GM23338 (cell line): ENCODE measurements around the gene APBA1. TPM values are rescaled to one million over a fixed set of nuclear protein-coding genes. Genes with fewer than 3 reads are reported as not detected.

Experiments used
- ATAC-seq: fragments of 200-7000 bp; cut with Tn5 transposase; 3 replicates; pipeline ENCODE4 v1.9.1; 2020
- DNase-seq: peaks from one replicate; pipeline ENCODE4 v3.0.0-alpha.2; 2015; ENCODE audit warnings: low spot score
- H2AFZ ChIP-seq: fragments of 200-600 bp; sonication (generic); 2 replicates; pipeline ENCODE4 v1.8.0; 2016; ENCODE audit warnings: antibody characterized with exemption, mild to moderate bottlenecking, moderate library complexity
- H3F3A ChIP-seq: fragments of 200-600 bp; sonication (generic); replicated peaks from 2 replicates; pipeline ENCODE4 v1.8.0; 2017; ENCODE audit warnings: antibody characterized with exemption, mixed run types, low read depth
- H3K27ac ChIP-seq: fragments of 200-600 bp; sonication (generic); 2 replicates; pipeline ENCODE4 v1.6.1; 2016; ENCODE audit warnings: low read depth
- H3K27me3 ChIP-seq: fragments of 200-600 bp; sonication (generic); 2 replicates; pipeline ENCODE4 v1.8.0; 2016; ENCODE audit warnings: mild to moderate bottlenecking, mixed run types, moderate library complexity; ENCODE audit not compliant: insufficient read depth
- H3K36me3 ChIP-seq: fragments of 200-600 bp; sonication (generic); 2 replicates; pipeline ENCODE4 v1.8.0; 2016; ENCODE audit warnings: mild to moderate bottlenecking; ENCODE audit not compliant: insufficient read depth
- H3K4me1 ChIP-seq: fragments of 200-600 bp; sonication (generic); 2 replicates; pipeline ENCODE4 v1.8.0; 2016; ENCODE audit warnings: mild to moderate bottlenecking, moderate library complexity; ENCODE audit not compliant: insufficient read depth
- H3K4me2 ChIP-seq: fragments of 200-600 bp; sonication (generic); 2 replicates; pipeline ENCODE4 v1.7.1; 2017; ENCODE audit warnings: mixed run types
- H3K4me3 ChIP-seq: fragments of 200-600 bp; sonication (generic); 2 replicates; pipeline ENCODE4 v1.6.1; 2016; ENCODE audit warnings: mixed run types
- H3K79me2 ChIP-seq: fragments of 200-600 bp; sonication (generic); replicated peaks from 2 replicates; pipeline ENCODE4 v1.8.0; 2017; ENCODE audit warnings: mild to moderate bottlenecking; ENCODE audit not compliant: insufficient read depth
- H3K9me2 ChIP-seq: fragments of 200-600 bp; sonication (generic); 2 replicates; pipeline ENCODE4 v1.8.0; 2017; ENCODE audit not compliant: insufficient read depth
- H4K20me1 ChIP-seq: fragments of 200-600 bp; sonication (generic); replicated peaks from 2 replicates; pipeline ENCODE4 v1.8.0; 2017; ENCODE audit warnings: mild to moderate bottlenecking; ENCODE audit not compliant: insufficient read depth
- H3K27ac Mint-ChIP-seq: 2 replicates; pipeline ENCODE4 v1.8.0; 2020; ENCODE audit warnings: inconsistent platforms, mild to moderate bottlenecking, moderate library complexity, mixed read lengths
- H3K27me3 Mint-ChIP-seq: 3 replicates; pipeline ENCODE4 v1.8.0; 2022; ENCODE audit warnings: low read depth, mild to moderate bottlenecking, moderate library complexity, mixed read lengths, inconsistent platforms; ENCODE audit not compliant: insufficient read depth, poor library complexity
- H3K36me3 Mint-ChIP-seq: 3 replicates; pipeline ENCODE4 v1.8.0; 2021; ENCODE audit warnings: low read depth, mild to moderate bottlenecking, inconsistent platforms, moderate library complexity, mixed read lengths
- H3K4me1 Mint-ChIP-seq: 3 replicates; pipeline ENCODE4 v1.8.0; 2020; ENCODE audit warnings: mild to moderate bottlenecking, inconsistent platforms, mixed read lengths
- H3K4me3 Mint-ChIP-seq: 3 replicates; pipeline ENCODE4 v1.8.0; 2021; ENCODE audit warnings: moderate library complexity, mild to moderate bottlenecking, inconsistent platforms, mixed read lengths
- H3K9me3 Mint-ChIP-seq: 3 replicates; pipeline ENCODE4 v1.8.0; 2020; ENCODE audit warnings: moderate library complexity, mild to moderate bottlenecking, inconsistent platforms, mixed read lengths
- EZH2 ChIP-seq: fragments of 200-600 bp; sonication (generic); IDR thresholded peaks from one replicate; pipeline ENCODE4 v1.8.0; 2017; ENCODE audit warnings: antibody characterized with exemption, mild to moderate bottlenecking, low read depth; ENCODE audit not compliant: unreplicated experiment
- JUNB ChIP-seq: IDR thresholded peaks from one replicate; pipeline ENCODE4 v1.6.1; 2016; ENCODE audit warnings: antibody characterized with exemption; ENCODE audit not compliant: unreplicated experiment
- NANOG ChIP-seq: IDR thresholded peaks from 2 replicates; pipeline ENCODE4 v1.6.1; 2016; ENCODE audit warnings: antibody characterized with exemption, borderline replicate concordance
- POLR2AphosphoS5 ChIP-seq: IDR thresholded peaks from 2 replicates; pipeline ENCODE4 v1.6.1; 2016; ENCODE audit warnings: antibody characterized with exemption, low read depth
- ZNF114 ChIP-seq: fragments of 250-450 bp; sonication (Bioruptor Pico); IDR thresholded peaks from 2 replicates; pipeline ENCODE4 v1.5.0; 2020; ENCODE audit warnings: mild to moderate bottlenecking, moderate library complexity
- polyA plus RNA-seq: library from polyadenylated mRNA; unstranded; fragments of >200 nt; fragmentation: Nextera tagmentation; extraction: Ambion mirVana; gene quantifications from 2 replicates; pipeline ENCODE4 v1.2.1, GENCODE V29; 2016
- total RNA-seq: library from RNA; depleted of rRNA; stranded (reverse); fragments of >200 nt; shearing (Covaris generic); gene quantifications from 2 replicates; pipeline ENCODE4 v1.2.3, GENCODE V29; 2014
- TF ChIP-seq, protein P1 (sequence below): IDR thresholded peaks from 2 replicates; pipeline ENCODE4 v1.6.1; 2016; ENCODE audit warnings: antibody characterized with exemption
- TF ChIP-seq, protein P2 (sequence below): IDR thresholded peaks from one replicate; pipeline ENCODE4 v1.6.1; 2018; ENCODE audit warnings: antibody characterized with exemption; ENCODE audit not compliant: unreplicated experiment
- TF ChIP-seq, protein P3 (sequence below): fragments of 250-450 bp; sonication (Bioruptor Pico); IDR thresholded peaks from 2 replicates; pipeline ENCODE4 v1.5.0; 2020; ENCODE audit warnings: mild to moderate bottlenecking, moderate library complexity
- TF ChIP-seq, protein P4 (sequence below), 2 experiments: fragments of 200-600 bp in 1 of 2; sonication (generic) in 1 of 2; conservative IDR thresholded peaks; 2 replicates each; pipeline versions ENCODE4 v1.5.1 to v1.6.1; 2016 to 2017; ENCODE audit warnings: antibody characterized with exemption in 2 of 2, low read depth in 2 of 2, mild to moderate bottlenecking in 2 of 2, moderate library complexity in 1 of 2

APBA1 gene
- total and polyA plus RNA-seq, 2 experiments from 2014 or later = 0.26 to 1.0 TPM

DNA sequence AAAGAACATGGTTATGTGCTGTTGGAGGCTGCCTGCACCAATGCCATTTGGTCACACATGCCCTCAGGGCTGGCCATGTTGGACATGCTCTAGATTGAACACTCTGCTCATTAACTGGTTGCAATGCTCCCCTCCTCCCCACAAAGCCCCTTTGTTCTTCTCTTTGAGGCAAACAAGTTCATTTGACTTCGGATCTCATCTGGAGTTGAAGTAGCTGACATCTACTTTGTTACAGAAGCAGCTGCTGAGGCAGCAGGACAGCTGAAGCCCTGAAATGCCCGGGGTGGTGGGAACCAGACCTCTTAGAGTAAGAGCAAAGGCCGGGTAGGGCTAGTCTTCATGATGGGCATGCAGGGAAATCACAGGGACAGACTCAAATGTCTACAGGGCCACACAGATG is 123.5 kb downstream of the APBA1 start (continued):
- TF ChIP-seq EZH2 (no peak), JUNB (no peak), NANOG (no peak)
- TF ChIP-seq, protein P1, sequence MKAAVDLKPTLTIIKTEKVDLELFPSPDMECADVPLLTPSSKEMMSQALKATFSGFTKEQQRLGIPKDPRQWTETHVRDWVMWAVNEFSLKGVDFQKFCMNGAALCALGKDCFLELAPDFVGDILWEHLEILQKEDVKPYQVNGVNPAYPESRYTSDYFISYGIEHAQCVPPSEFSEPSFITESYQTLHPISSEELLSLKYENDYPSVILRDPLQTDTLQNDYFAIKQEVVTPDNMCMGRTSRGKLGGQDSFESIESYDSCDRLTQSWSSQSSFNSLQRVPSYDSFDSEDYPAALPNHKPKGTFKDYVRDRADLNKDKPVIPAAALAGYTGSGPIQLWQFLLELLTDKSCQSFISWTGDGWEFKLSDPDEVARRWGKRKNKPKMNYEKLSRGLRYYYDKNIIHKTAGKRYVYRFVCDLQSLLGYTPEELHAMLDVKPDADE = no peak

DNA sequence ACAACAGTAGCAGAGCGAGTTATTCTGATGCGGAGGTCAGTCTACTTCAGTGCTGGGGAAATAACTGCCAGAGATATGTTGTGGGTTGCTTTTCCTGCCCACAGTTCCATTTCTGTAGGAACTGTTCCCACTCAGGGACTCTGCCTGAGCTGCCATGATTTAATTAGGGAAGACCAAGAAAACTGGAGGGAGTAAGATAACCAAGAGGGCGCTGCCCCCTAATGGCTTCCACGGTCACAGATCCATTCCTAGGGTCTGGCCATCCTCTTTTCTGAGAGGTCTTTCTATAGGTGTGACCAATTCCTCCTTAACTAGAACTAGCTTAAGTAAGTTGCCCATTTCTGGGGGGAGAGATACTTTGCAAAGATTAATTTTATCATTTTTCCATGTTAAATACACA is 125.9 kb downstream of the APBA1 start:
- no peaks in the 10 kb centered on the region for H3F3A ChIP-seq
- H3K79me2 ChIP-seq = no peaks in the 10 kb centered on the region
- H3K4me3 Mint-ChIP-seq = no peak overlapping the region
- no peak overlapping the region for H3K27ac Mint-ChIP-seq
- H3K4me1 ChIP-seq = peaks cover 26% of the 10 kb centered on the region
- no peak overlapping the region for H2AFZ ChIP-seq
- H3K36me3 Mint-ChIP-seq = no peaks in the 10 kb centered on the region
- no peaks in the 10 kb centered on the region for H4K20me1 ChIP-seq
- no peaks in the 10 kb centered on the region for H3K27me3 Mint-ChIP-seq
- no peaks in the 10 kb centered on the region for H3K36me3 ChIP-seq
- TF ChIP-seq, protein P2, sequence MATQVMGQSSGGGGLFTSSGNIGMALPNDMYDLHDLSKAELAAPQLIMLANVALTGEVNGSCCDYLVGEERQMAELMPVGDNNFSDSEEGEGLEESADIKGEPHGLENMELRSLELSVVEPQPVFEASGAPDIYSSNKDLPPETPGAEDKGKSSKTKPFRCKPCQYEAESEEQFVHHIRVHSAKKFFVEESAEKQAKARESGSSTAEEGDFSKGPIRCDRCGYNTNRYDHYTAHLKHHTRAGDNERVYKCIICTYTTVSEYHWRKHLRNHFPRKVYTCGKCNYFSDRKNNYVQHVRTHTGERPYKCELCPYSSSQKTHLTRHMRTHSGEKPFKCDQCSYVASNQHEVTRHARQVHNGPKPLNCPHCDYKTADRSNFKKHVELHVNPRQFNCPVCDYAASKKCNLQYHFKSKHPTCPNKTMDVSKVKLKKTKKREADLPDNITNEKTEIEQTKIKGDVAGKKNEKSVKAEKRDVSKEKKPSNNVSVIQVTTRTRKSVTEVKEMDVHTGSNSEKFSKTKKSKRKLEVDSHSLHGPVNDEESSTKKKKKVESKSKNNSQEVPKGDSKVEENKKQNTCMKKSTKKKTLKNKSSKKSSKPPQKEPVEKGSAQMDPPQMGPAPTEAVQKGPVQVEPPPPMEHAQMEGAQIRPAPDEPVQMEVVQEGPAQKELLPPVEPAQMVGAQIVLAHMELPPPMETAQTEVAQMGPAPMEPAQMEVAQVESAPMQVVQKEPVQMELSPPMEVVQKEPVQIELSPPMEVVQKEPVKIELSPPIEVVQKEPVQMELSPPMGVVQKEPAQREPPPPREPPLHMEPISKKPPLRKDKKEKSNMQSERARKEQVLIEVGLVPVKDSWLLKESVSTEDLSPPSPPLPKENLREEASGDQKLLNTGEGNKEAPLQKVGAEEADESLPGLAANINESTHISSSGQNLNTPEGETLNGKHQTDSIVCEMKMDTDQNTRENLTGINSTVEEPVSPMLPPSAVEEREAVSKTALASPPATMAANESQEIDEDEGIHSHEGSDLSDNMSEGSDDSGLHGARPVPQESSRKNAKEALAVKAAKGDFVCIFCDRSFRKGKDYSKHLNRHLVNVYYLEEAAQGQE = no peak
- no peak for TF ChIP-seq ZNF114 (CRISPR knock-in tag)
- TF ChIP-seq, protein P1 = no peak
- TF ChIP-seq EZH2 = no peak
- no peak for TF ChIP-seq POLR2AphosphoS5
- TF ChIP-seq, protein P3, sequence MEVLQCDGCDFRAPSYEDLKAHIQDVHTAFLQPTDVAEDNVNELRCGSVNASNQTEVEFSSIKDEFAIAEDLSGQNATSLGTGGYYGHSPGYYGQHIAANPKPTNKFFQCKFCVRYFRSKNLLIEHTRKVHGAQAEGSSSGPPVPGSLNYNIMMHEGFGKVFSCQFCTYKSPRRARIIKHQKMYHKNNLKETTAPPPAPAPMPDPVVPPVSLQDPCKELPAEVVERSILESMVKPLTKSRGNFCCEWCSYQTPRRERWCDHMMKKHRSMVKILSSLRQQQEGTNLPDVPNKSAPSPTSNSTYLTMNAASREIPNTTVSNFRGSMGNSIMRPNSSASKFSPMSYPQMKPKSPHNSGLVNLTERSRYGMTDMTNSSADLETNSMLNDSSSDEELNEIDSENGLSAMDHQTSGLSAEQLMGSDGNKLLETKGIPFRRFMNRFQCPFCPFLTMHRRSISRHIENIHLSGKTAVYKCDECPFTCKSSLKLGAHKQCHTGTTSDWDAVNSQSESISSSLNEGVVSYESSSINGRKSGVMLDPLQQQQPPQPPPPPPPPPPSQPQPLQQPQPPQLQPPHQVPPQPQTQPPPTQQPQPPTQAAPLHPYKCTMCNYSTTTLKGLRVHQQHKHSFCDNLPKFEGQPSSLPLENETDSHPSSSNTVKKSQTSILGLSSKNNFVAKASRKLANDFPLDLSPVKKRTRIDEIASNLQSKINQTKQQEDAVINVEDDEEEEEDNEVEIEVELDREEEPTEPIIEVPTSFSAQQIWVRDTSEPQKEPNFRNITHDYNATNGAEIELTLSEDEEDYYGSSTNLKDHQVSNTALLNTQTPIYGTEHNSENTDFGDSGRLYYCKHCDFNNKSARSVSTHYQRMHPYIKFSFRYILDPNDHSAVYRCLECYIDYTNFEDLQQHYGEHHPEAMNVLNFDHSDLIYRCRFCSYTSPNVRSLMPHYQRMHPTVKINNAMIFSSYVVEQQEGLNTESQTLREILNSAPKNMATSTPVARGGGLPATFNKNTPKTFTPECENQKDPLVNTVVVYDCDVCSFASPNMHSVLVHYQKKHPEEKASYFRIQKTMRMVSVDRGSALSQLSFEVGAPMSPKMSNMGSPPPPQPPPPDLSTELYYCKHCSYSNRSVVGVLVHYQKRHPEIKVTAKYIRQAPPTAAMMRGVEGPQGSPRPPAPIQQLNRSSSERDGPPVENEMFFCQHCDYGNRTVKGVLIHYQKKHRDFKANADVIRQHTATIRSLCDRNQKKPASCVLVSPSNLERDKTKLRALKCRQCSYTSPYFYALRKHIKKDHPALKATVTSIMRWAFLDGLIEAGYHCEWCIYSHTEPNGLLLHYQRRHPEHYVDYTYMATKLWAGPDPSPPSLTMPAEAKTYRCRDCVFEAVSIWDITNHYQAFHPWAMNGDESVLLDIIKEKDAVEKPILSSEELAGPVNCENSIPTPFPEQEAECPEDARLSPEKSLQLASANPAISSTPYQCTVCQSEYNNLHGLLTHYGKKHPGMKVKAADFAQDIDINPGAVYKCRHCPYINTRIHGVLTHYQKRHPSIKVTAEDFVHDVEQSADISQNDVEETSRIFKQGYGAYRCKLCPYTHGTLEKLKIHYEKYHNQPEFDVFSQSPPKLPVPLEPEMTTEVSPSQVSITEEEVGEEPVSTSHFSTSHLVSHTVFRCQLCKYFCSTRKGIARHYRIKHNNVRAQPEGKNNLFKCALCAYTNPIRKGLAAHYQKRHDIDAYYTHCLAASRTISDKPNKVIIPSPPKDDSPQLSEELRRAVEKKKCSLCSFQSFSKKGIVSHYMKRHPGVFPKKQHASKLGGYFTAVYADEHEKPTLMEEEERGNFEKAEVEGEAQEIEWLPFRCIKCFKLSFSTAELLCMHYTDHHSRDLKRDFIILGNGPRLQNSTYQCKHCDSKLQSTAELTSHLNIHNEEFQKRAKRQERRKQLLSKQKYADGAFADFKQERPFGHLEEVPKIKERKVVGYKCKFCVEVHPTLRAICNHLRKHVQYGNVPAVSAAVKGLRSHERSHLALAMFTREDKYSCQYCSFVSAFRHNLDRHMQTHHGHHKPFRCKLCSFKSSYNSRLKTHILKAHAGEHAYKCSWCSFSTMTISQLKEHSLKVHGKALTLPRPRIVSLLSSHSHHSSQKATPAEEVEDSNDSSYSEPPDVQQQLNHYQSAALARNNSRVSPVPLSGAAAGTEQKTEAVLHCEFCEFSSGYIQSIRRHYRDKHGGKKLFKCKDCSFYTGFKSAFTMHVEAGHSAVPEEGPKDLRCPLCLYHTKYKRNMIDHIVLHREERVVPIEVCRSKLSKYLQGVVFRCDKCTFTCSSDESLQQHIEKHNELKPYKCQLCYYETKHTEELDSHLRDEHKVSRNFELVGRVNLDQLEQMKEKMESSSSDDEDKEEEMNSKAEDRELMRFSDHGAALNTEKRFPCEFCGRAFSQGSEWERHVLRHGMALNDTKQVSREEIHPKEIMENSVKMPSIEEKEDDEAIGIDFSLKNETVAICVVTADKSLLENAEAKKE (CRISPR knock-in tag) = no peak
- TF ChIP-seq, protein P4, sequence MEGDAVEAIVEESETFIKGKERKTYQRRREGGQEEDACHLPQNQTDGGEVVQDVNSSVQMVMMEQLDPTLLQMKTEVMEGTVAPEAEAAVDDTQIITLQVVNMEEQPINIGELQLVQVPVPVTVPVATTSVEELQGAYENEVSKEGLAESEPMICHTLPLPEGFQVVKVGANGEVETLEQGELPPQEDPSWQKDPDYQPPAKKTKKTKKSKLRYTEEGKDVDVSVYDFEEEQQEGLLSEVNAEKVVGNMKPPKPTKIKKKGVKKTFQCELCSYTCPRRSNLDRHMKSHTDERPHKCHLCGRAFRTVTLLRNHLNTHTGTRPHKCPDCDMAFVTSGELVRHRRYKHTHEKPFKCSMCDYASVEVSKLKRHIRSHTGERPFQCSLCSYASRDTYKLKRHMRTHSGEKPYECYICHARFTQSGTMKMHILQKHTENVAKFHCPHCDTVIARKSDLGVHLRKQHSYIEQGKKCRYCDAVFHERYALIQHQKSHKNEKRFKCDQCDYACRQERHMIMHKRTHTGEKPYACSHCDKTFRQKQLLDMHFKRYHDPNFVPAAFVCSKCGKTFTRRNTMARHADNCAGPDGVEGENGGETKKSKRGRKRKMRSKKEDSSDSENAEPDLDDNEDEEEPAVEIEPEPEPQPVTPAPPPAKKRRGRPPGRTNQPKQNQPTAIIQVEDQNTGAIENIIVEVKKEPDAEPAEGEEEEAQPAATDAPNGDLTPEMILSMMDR (conservative IDR thresholded peaks at IDR 0.05; ENCODE audit: low read depth in 2 of 2) = peak; percentile 77 to 88
- peaks cover 20% of the 10 kb centered on the region for H3K4me1 Mint-ChIP-seq
- H3K4me2 ChIP-seq = no peak overlapping the region
- no peak overlapping the region for H3K27ac ChIP-seq
- no peaks in the 10 kb centered on the region for H3K27me3 ChIP-seq
- no peaks in the 10 kb centered on the region for H3K9me3 Mint-ChIP-seq
- peak; percentile 80 for DNase-seq
- peak; percentile 84 for ATAC-seq
- H3K9me2 ChIP-seq = no peaks in the 10 kb centered on the region
- H3K4me3 ChIP-seq = no peak overlapping the region
